GM19372 (cell line): ENCODE results near the gene PPM1L.

Experiments
- ATAC-seq: cut with Tn5 transposase; IDR thresholded peaks from one replicate; pipeline ENCODE4 v1.9.1; 2021; ENCODE audit warnings: mild to moderate bottlenecking, low read depth, moderate library complexity; ENCODE audit not compliant: unreplicated experiment

Gene PPM1L

DNA sequence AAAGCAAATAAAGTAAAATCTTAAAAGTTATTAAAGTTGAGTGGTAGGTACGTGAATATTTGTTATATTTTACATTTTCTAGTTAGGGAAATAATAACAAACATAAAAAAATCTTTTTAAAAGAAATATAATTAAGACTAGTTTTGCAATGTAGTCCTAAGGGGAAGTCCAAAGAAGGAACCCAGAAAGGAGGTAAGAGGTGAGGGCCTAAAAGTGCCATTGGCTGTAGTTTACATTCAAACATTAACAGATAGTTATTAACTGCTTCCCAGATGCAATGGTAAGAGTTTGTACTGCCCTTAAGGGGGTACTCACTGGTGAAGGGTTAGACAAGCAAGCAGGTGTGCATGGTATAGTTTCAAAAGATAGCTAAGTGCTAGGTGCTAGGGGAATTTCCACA is 269.9 kb downstream of the PPM1L start:
- no peak for ATAC-seq

DNA sequence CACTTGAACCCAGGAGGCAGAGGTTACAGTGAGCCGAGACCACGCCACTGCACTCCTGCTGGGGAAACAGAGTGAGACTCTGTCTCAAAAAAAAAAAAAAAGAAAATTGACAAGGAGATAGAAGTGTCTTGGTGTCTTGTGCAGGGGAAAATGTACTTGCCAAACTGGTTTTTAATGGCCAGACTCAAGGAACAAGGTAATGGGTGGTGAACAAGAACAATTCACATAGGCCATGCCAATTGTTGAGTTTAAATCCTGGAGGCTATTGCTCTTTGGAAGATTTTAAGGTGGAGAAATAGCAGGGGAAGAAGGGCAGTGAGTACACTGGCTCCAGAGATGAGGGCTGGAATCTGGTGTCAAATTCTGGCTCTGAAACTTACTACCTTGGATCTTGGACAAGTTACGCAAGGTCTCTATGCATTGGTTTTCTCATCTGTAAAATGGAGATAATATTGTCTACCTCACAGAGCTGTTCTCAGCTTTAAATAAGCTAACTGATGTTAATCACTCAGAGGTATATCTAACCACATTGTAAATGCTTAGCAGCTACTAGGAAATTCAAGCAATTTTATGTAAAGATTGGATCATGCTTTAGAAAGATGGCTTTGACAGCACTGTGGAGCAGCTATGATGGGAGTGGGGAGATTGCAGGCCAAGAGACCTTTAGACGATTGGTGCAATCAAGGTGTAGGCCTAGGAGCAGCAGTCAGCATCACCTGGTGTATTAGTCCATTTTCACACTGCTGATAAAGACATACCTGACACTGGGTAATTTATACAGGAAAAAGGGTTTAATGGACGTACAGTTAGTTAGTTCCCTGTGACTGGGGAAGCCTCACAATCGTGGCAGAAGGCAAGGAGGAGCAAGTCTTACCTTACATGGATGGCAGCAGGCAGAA is 270.8 kb downstream of the PPM1L start:
- no peak for ATAC-seq

- ATAC-seq: no peak
Measured at GRCh38 chr3:161028555-161029153, 272.6 kb downstream of the PPM1L start.

DNA sequence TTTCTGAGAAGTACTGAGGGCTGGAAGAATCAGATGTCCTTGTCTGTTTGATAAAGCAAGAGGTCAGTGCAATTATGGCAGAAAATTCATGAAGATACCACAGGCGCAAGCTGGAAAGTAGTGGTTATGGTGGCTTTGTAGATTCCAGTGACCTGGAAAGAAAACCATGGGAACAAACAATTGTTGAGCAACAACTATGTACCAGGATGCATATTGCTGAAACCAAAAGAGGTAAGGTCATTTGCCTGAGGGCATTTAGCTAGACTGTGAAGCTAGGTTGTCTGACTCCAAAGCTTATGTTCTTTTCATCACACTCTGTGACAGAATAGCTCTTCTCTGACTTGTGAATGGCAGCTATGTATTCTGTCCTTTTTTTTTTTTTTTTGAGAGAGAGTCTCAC is 275.1 kb downstream of the PPM1L start:
- ATAC-seq: no peak

GRCh38 chr3:161034913-161035550 is 279.0 kb downstream of the PPM1L start:
- peak; percentile 69 for ATAC-seq

DNA sequence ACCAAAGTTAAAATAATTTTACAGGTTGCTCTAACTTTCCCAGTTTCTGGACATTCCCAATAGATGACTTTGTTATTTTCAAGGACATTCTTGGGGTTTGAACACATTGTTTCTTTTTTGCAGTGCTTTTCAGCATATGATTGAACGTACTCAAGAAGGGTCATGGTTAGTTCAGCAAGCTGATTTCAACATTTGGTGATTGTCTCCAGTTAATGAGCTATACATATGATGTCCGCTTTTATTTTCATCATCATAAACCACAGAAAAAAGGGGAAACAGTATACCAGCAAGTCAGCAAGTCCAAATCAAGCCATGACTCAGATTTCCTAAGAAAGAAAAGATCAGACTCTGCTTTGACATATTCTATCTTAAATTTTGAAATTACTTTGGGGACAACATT is 279.7 kb downstream of the PPM1L start:
- ATAC-seq: no peak

GRCh38 chr3:161038725-161039124 is 282.7 kb downstream of the PPM1L start:
- ATAC-seq: no peak

GRCh38 chr3:161042023-161042501 is 286.0 kb downstream of the PPM1L start:
- no peak for ATAC-seq

GRCh38 chr3:161043336-161044035 is 287.5 kb downstream of the PPM1L start:
- ATAC-seq: peak; percentile 84

DNA sequence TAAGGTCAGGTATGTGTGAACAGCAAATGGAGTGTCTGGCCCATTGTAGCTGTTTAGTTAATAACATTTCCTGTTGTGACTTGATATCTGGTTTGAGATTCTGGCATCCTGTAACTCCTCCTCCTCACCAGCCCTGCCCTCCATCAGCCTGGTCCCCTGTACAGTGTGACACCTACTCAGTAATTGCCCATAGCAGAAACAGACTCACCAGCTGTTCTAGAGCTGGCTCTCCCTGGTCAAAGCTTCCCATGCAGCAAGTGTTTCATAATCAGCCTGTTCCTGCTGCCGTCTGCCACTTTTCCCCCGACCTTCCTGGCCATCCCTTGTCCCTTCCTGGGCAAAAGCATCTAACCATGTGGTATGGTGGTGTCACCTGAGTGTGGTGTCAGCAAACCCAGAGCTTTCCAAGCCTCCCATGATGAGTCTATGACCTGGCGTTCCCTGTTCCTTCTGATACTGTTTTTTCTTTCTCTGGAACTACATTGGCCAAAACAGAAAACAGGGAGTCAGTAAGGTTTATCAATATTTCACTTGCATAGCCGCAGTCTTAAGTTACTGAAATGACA is 293.7 kb downstream of the PPM1L start:
- ATAC-seq: no peak

- ATAC-seq: no peak
Measured at GRCh38 chr3:161050935-161051334, 294.9 kb downstream of the PPM1L start.

- no peak for ATAC-seq
Measured at GRCh38 chr3:161051856-161052255, 295.8 kb downstream of the PPM1L start.

DNA sequence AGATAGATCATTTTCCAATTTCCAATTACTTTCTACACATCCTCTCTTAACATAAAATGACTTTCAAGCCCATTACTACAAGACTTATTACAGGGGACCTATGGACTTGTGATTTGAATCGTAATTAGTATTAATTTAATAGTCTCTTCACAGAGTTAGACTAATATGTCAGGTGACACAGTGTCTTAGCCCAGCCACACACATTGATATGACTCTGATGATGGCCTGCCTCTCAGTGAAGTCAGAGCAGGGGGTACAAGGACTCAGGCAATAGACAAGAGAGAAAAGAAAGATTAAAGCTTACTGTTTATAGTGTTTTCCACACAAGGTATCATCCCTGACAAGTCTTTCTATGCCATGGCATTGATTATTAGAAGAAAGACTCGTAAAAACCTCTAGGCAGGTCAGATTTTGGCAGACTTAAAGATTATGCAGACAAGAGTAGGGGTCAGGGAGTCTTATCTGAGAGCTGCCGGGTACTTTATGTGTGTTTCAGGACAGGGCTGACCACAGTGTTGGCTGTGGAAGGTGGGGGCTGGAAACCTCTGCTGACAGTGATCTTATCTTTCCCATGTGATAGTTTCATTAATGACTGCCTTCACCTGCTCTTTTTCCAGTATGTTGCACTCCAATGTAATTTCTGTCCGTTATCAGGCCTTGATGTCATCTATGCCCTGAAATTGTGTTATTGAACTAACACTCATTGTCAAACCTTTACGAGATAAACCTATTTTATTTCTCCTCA is 299.0 kb downstream of the PPM1L start:
- no peak for ATAC-seq

DNA sequence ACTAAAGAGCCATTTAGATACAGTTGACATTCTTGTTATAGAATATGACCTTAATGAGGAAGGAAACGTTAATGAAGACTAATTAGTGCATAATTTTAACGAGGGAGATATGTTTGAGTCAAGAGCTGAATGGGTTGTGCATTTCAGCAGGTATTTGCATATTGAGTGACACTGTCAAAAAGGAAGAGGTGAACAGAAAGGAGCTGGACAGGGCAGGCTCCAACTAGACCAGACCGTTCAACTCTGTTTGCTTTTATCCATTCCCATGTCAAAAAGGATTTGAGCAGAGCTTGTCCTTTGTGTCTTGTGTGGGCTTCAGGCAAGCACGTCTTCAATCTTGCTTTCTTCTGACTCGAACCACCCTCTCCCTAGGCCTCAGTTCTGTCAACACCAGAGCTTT is 308.4 kb downstream of the PPM1L start:
- ATAC-seq: no peak

- ATAC-seq: no peak
Measured at GRCh38 chr3:161066930-161067329, 310.9 kb downstream of the PPM1L start.

GRCh38 chr3:161067335-161067734 is 311.3 kb downstream of the PPM1L start:
- no peak for ATAC-seq

DNA sequence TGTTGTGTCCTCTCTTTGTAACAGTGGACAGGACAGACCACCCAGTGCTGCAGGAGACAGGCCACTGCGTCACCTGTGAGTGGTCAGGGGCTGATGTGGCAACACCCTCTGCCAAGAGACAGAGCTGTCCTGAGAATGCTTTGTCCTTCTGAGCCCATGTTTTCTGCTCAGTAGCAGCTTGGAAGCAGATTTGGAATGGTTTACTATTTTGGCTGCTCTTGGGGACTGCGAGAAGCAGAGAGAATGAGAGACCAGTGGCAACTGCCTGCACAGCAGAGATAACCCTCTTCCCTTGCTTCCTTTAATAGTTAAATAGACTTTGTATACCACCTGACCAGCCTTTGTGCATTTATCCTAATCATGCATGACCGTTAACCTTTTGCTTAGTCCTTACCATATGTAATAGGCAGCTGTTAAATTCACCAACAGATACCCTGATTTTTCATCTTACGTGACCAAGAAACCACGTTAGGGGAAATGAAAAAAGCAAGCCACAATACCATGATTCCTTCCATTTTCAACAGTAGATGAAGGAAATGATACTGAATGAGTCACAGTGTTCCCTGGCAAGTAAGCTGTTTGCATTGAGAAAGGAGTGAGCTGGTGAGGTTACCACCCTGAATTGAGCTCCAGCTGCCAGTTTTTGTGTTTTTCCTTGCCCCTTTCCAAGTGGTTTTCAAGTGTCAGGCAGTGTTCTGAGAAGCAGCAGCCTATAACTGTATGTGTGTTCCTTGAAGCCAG is 313.6 kb downstream of the PPM1L start:
- ATAC-seq: peak; percentile 95

DNA sequence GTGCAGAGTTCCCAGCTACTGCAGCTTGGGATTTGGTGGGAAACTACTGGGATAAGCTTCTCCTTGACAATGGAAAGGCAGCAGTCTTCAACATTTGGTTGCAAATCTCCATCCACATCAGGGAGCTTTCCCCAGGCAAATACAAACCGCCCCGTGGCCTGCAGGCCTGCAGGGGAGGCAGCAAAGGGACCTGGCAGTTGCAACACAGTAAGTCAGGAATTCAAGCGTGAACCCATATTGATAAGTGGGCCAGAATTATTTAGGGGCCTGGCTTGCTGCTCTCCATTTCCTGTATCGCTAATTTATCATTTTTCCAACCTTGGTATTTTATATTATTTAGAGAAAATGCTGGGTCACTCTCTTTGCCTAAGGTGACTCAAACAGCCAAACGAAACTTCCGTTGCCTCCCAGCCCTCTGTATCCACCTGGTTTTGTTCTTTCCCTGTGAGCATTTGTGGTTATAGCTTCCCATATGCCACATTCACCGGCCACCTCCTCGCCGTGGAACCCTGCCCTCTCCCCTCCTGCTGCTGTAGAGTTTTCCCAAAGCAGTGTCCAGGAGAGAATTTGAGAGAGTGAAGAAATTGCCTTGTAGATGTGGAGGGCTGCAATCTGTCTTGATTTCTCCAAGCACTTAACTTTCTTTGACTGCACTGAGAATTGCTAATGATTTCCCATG is 314.4 kb downstream of the PPM1L start:
- no peak for ATAC-seq
